ENCODE results near the gene CAB39L. TPM values are rescaled to one million over a fixed set of nuclear protein-coding genes. Genes with fewer than 3 reads are reported as not detected.
A peak's percentile ranks its signal among the peaks of the same experiment; 100 is the strongest.

CAB39L gene
- total and polyA plus RNA-seq, 5 experiments from 2014 or later = 4.3 to 9.2 (median 5.2) TPM

DNA sequence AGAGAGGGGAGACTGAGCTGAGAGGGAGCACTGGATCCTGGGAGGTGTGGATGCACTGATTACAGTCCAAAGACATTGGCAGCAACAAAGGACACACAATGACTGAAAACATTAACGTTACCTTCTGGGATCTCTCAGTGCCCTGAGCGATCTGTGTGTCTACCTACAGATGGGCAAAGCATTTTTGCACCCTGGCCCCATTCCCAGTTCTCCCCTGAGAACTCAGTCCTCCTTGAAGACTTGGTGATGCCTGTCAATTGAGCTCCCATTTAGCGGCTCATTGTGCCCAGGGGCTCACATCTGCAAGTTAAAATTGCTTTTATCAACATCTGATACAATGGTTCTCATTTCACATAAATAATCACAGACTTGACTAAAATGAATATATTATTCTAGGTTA, 133.6 kb downstream of the CAB39L start:
- H3K27ac Mint-ChIP-seq = no peak overlapping the region
- no peak for DNase-seq
- no peaks in the 10 kb centered on the region for H3K4me1 Mint-ChIP-seq
- H3K36me3 Mint-ChIP-seq = peaks cover 0 to 10% (median 0%) of the 10 kb centered on the region in 3 donors
- no peaks in the 10 kb centered on the region for H3K27me3 Mint-ChIP-seq
- no peak overlapping the region for H3K4me3 Mint-ChIP-seq
- H3K9me3 Mint-ChIP-seq = no peaks in the 10 kb centered on the region
- no peak for ATAC-seq
- POLR2A ChIA-PET = interaction anchor here (0.5 kb wide), 1 partner anchor 46 kb away, joined by 4 read pairs; no protein-coding TSS in a partner anchor

DNA sequence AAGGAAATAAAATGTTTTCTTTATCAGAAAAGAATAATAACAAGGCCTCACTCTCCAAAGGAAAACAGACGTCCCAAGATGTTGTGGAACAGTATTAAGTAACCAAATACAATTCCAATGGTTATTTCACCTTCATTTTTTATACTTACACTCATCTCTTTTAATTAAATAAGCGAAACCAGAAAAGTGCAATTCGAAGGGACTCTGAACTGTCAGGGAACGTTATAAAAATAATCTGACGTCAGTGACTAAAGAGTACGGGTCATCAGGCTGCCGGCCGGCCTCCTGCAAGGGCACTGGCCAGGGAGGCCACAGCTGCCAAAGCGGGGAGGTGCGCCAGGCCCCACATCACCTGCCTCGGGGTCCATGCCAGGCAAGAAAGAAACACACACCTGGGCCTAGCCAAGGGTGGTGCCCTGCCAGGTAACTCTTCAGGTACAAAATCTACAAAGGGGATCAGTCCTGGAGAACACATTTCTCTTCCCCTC, 134.9 kb downstream of the CAB39L start:
- Mint-ChIP-seq H3K36me3 (peaks cover 0 to 10% (median 0%) of the 10 kb centered on the region in 3 donors), H3K4me3 (no peak overlapping the region), H3K4me1 (no peaks in the 10 kb centered on the region), H3K27ac (peak overlapping the region in 1 of 10 donors; percentile 4), H3K27me3 (no peaks in the 10 kb centered on the region), H3K9me3 (no peaks in the 10 kb centered on the region)
- DNase-seq (no peak), ATAC-seq (no peak)
- POLR2A ChIA-PET = no interaction called here

GRCh38 chr13:49308097-49308875, 135.6 kb downstream of the CAB39L start:
- DNase-seq (no peak), ATAC-seq (no peak)
- Mint-ChIP-seq H3K27ac (no peak overlapping the region), H3K27me3 (no peaks in the 10 kb centered on the region), H3K9me3 (no peaks in the 10 kb centered on the region), H3K4me1 (peaks cover 0 to 2% (median under 1%) of the 10 kb centered on the region in 4 donors), H3K36me3 (peaks cover 0 to 10% (median 0%) of the 10 kb centered on the region in 3 donors), H3K4me3 (no peak overlapping the region)
- POLR2A ChIA-PET = no interaction called here

- no peak overlapping the region for H3K27ac Mint-ChIP-seq
- no peak overlapping the region for H3K4me3 Mint-ChIP-seq
- H3K27me3 Mint-ChIP-seq = no peaks in the 10 kb centered on the region
- peaks cover 0 to 9% (median 6%) of the 10 kb centered on the region in 4 donors for H3K4me1 Mint-ChIP-seq
- H3K9me3 Mint-ChIP-seq = no peaks in the 10 kb centered on the region
- POLR2A ChIA-PET = no interaction called here
- ATAC-seq (no peak), DNase-seq (no peak)
- peaks cover 0 to 10% (median 0%) of the 10 kb centered on the region in 3 donors for H3K36me3 Mint-ChIP-seq
Measured at GRCh38 chr13:49307365-49307764, 136.5 kb downstream of the CAB39L start.

- ATAC-seq = no peak
Measured at GRCh38 chr13:49305792-49306425, 138.0 kb downstream of the CAB39L start.

DNA sequence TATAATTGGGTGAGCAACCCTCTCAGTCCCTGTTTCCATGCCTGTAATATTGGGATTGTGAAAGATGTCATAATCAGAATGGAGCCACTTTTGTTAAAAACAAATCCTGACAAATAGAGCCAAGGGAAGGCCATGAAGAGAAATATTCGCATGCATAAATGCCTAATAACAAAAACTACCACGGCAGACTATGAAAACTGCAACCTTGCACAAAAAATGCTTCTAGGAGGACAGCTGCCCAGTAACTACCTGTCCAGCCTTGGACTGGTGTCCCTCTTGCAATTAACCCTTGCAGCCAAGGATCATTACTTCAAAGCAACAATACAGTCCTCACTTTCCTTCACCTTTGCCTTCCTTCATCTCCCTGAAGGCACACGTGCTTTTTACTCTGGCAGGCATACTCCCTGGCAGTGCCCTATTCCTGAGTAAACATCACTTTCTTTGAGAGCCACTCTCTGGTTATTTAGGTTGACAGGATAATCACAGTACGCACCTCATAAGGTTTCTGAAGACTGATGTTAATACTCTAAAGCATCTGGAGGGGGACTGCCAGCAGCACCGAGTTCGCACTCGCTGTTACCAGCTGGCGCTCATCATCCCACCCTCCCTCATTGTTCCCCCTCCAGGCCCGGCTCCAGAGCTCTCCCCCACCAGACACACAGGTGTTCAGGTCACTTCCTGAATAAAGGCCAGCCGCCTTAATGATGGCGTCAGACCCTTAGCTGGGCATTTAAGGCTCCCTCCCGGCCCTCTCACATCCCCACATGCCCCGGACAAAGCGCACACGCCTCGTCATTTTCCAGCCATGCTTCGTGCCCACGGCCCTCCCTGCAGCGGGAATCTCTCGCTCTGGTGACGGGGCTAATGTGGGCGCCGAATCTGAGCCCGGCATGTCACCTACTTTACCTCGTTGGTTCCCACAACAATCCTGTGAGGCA, 138.8 kb downstream of the CAB39L start:
- H3K27ac Mint-ChIP-seq = peak overlapping the region in 1 of 10 donors; percentile 66
- no peak overlapping the region for H3K4me3 Mint-ChIP-seq
- peaks cover 0 to 4% (median 0%) of the 10 kb centered on the region in 3 donors for H3K36me3 Mint-ChIP-seq
- ATAC-seq (no peak), DNase-seq (no peak)
- POLR2A ChIA-PET = no interaction called here
- no peaks in the 10 kb centered on the region for H3K9me3 Mint-ChIP-seq
- peaks cover 9 to 19% (median 14%) of the 10 kb centered on the region in 4 donors for H3K4me1 Mint-ChIP-seq
- no peaks in the 10 kb centered on the region for H3K27me3 Mint-ChIP-seq

More at GRCh38 chr13:49305792-49306425, 138.0 kb downstream of the CAB39L start:
- H3K36me3 Mint-ChIP-seq = peaks cover 0 to 9% (median 0%) of the 10 kb centered on the region in 3 donors
- no peak overlapping the region for H3K27ac Mint-ChIP-seq
- no peak for DNase-seq
- POLR2A ChIA-PET = no interaction called here
- H3K4me1 Mint-ChIP-seq = peaks cover 9 to 19% (median 14%) of the 10 kb centered on the region in 4 donors
- H3K9me3 Mint-ChIP-seq = no peaks in the 10 kb centered on the region
- H3K27me3 Mint-ChIP-seq = no peaks in the 10 kb centered on the region
- no peak overlapping the region for H3K4me3 Mint-ChIP-seq

- no peaks in the 10 kb centered on the region for H3K27me3 Mint-ChIP-seq
- no peak for DNase-seq
- H3K9me3 Mint-ChIP-seq = no peaks in the 10 kb centered on the region
- no peak for ATAC-seq
- H3K36me3 Mint-ChIP-seq = no peaks in the 10 kb centered on the region
- POLR2A ChIA-PET = no interaction called here
- no peak overlapping the region for H3K4me3 Mint-ChIP-seq
- H3K4me1 Mint-ChIP-seq = peaks cover 9 to 19% (median 14%) of the 10 kb centered on the region in 4 donors
- H3K27ac Mint-ChIP-seq = peak overlapping the region in 1 of 10 donors; percentile 66
Measured at GRCh38 chr13:49304356-49304755, 139.5 kb downstream of the CAB39L start.

- Mint-ChIP-seq H3K36me3 (no peaks in the 10 kb centered on the region), H3K27me3 (no peaks in the 10 kb centered on the region), H3K9me3 (no peaks in the 10 kb centered on the region), H3K4me3 (peak overlapping the region in 1 of 10 donors; percentile 3), H3K4me1 (peaks cover 9 to 19% (median 14%) of the 10 kb centered on the region in 4 donors), H3K27ac (no peak overlapping the region)
- DNase-seq (no peak), ATAC-seq (no peak)
- POLR2A ChIA-PET = no interaction called here
Measured at GRCh38 chr13:49303533-49304252, 140.2 kb downstream of the CAB39L start.

DNA sequence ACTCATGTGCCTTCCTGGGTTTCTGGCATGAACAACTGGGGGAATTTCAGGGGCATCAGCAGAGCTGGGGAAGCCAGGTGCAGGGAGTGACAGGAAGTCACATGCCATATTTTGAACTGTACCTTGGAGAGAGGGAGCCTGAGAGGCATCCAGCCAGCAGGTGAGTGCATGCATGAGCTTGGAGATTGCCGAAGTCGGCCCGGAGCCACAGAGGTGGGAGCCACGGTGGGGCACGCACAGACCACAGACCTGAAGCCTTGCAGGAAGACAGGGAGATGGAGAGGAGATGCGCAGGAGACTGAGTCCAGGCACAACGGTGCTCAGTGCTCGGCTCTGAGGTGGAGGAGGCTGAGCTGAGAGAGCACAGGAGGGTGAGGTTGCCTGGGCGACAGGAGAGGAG, 141.0 kb downstream of the CAB39L start:
- H3K4me1 Mint-ChIP-seq = peaks cover 9 to 19% (median 14%) of the 10 kb centered on the region in 4 donors
- H3K27me3 Mint-ChIP-seq = no peaks in the 10 kb centered on the region
- POLR2A ChIA-PET = no interaction called here
- ATAC-seq (no peak), DNase-seq (no peak)
- no peaks in the 10 kb centered on the region for H3K9me3 Mint-ChIP-seq
- no peaks in the 10 kb centered on the region for H3K36me3 Mint-ChIP-seq
- H3K27ac Mint-ChIP-seq = peak overlapping the region in 6 of 10 donors; percentile 9 to 70 (median 26)
- no peak overlapping the region for H3K4me3 Mint-ChIP-seq

GRCh38 chr13:49302222-49302621, 141.6 kb downstream of the CAB39L start:
- Mint-ChIP-seq H3K4me1 (peaks cover 9 to 19% (median 14%) of the 10 kb centered on the region in 4 donors), H3K27me3 (no peaks in the 10 kb centered on the region), H3K27ac (peak overlapping the region in 4 of 10 donors; percentile 13 to 70 (median 33)), H3K9me3 (no peaks in the 10 kb centered on the region), H3K4me3 (peak overlapping the region in 2 of 10 donors; percentile 9 to 19), H3K36me3 (peaks cover 0 to under 1% (median 0%) of the 10 kb centered on the region in 3 donors)
- DNase-seq (no peak), ATAC-seq (no peak)
- POLR2A ChIA-PET = no interaction called here

DNA sequence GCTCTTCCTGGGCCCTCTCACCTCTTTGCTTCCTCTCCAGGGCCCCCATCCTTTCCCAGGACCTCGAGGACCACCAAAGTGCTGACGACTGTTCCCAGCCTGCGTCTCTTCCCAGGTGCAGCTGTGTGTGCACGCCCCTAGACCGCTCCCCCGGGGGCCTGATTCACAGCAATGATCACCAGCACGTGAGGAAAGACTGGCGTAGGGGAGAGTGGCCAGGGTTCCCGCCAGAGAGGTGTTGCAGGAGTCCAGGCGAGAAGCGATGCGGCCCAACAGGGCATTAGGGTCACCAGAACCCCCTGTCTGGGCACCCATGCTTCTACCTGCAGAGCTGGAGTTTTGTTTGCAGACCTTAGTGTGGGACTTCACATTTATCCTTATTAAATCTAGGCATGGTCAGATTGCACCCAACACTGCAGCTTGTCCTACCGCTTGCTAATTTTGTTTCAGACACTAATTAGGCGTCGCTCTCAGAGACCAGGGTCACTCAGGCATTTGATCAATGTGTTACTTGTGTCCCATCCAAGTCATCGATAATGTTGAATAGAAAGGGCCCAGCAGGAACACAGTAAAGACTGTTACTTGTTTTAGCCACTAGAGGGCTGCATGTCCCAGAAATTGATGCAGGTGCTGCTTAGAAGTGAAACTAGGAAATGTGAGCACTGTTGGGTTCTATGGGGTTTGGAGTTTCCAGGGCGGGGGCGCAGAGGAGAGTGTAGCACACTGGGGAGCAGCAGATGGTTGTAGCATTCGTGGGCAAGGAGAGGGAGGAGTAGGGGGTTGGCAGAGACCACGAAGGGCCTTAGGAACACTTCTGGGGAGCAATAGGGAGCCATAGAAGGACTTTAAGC, 142.9 kb downstream of the CAB39L start:
- H3K36me3 Mint-ChIP-seq = peaks cover 0 to 4% (median 0%) of the 10 kb centered on the region in 3 donors
- peak overlapping the region; percentile 1 to 87 (median 74) for H3K27ac Mint-ChIP-seq
- H3K27me3 Mint-ChIP-seq = no peaks in the 10 kb centered on the region
- ATAC-seq (peak; percentile 96 to 99), DNase-seq (peak; percentile 28 to 81 (median 62))
- no peaks in the 10 kb centered on the region for H3K9me3 Mint-ChIP-seq
- peak overlapping the region; percentile 76 to 84 (median 80) for H3K4me3 Mint-ChIP-seq
- peaks cover 9 to 19% (median 14%) of the 10 kb centered on the region in 4 donors for H3K4me1 Mint-ChIP-seq
- POLR2A ChIA-PET = interaction anchor here (0.6 to 1.6 kb wide), 3 partner anchors 142 to 551 kb away, joined by 4 to 6 read pairs (median 6); no protein-coding TSS in a partner anchor
